DND-41 (cell line): Measurements from ENCODE around the gene ONECUT3.

Source experiments
- ATAC-seq: fragments of 200-7000 bp; cut with Tn5 transposase; 3 replicates; pipeline ENCODE4 v1.9.1; 2021; ENCODE audit warnings: low read depth; ENCODE audit not compliant: insufficient read depth
- DNase-seq: peaks from one replicate; pipeline ENCODE4 v3.0.0-alpha.2; 2020
- H2AFZ ChIP-seq: 2 replicates; pipeline ENCODE4 v1.6.0; 2012; ENCODE audit warnings: low read depth, low read length
- H3K27ac ChIP-seq: 2 replicates; pipeline ENCODE4 v1.5.1; 2012; ENCODE audit warnings: low read length, inconsistent platforms
- H3K27me3 ChIP-seq: fragments of 200-600 bp; sonication (generic); 2 replicates; pipeline ENCODE4 v1.6.0; 2012; ENCODE audit warnings: low read length, mild to moderate bottlenecking, inconsistent platforms; ENCODE audit not compliant: insufficient read depth, poor library complexity
- H3K36me3 ChIP-seq: 2 replicates; pipeline ENCODE4 v1.5.1; 2012; ENCODE audit warnings: low read length, inconsistent platforms; ENCODE audit not compliant: insufficient read depth
- H3K4me1 ChIP-seq: 2 replicates; pipeline ENCODE4 v1.5.1; 2012; ENCODE audit warnings: mild to moderate bottlenecking, low read length; ENCODE audit not compliant: insufficient read depth
- H3K4me2 ChIP-seq: 2 replicates; pipeline ENCODE4 v1.6.0; 2012; ENCODE audit warnings: mild to moderate bottlenecking, moderate library complexity, low read length, inconsistent platforms; ENCODE audit not compliant: insufficient read depth
- H3K4me3 ChIP-seq, 2 experiments: fragments of 200-600 bp in 1 of 2; shearing (Covaris generic) in 1 of 2; 2 replicates each; pipeline ENCODE4 v1.5.1; 2012 to 2016; ENCODE audit warnings: inconsistent platforms in 2 of 2, low read length in 2 of 2, mild to moderate bottlenecking in 2 of 2, low read depth in 1 of 2, moderate library complexity in 1 of 2
- H3K79me2 ChIP-seq: 2 replicates; pipeline ENCODE4 v1.6.0; 2012; ENCODE audit warnings: low read length, inconsistent platforms; ENCODE audit not compliant: insufficient read depth
- H3K9ac ChIP-seq: 2 replicates; pipeline ENCODE4 v1.6.0; 2012; ENCODE audit warnings: low read depth, mild to moderate bottlenecking, inconsistent platforms, low read length, moderate library complexity
- H3K9me3 ChIP-seq: 2 replicates; pipeline ENCODE4 v1.5.1; 2012; ENCODE audit warnings: low read length, moderate library complexity, mild to moderate bottlenecking, inconsistent platforms; ENCODE audit not compliant: insufficient read depth, severe bottlenecking
- H4K20me1 ChIP-seq: 2 replicates; pipeline ENCODE4 v1.6.0; 2012; ENCODE audit warnings: low read length; ENCODE audit not compliant: insufficient read depth
- CTCF ChIP-seq: IDR thresholded peaks from 2 replicates; pipeline ENCODE4 v1.5.1; 2012; ENCODE audit warnings: borderline replicate concordance, low read length, moderate library complexity, mild to moderate bottlenecking; ENCODE audit not compliant: poor library complexity, severe bottlenecking; ENCODE audit errors: extremely low read depth
- EZH2 ChIP-seq: IDR thresholded peaks from 3 replicates; pipeline ENCODE4 v1.6.1; 2012; ENCODE audit warnings: borderline replicate concordance, low read depth, mild to moderate bottlenecking, moderate library complexity, low read length, inconsistent platforms; ENCODE audit not compliant: severe bottlenecking

The ONECUT3 gene

GRCh38 chr19:1765232-1765903 is 12.1 kb downstream of the ONECUT3 start:
- no peak overlapping the region for H3K9ac ChIP-seq
- ATAC-seq (no peak), DNase-seq (no peak)
- no peaks in the 10 kb centered on the region for H4K20me1 ChIP-seq
- H3K4me1 ChIP-seq: peaks cover 16% of the 10 kb centered on the region
- H3K4me3 ChIP-seq: no peak overlapping the region
- no peaks in the 10 kb centered on the region for H3K9me3 ChIP-seq
- no peak overlapping the region for H3K4me2 ChIP-seq
- TF ChIP-seq CTCF (no peak), EZH2 (no peak)
- no peak overlapping the region for H3K27ac ChIP-seq
- H2AFZ ChIP-seq: no peak overlapping the region
- H3K36me3 ChIP-seq: no peaks in the 10 kb centered on the region
- H3K79me2 ChIP-seq: no peaks in the 10 kb centered on the region
- peaks cover 5% of the 10 kb centered on the region for H3K27me3 ChIP-seq

GRCh38 chr19:1765904-1766799 is 12.8 kb downstream of the ONECUT3 start:
- Histone ChIP-seq H3K9ac (no peak overlapping the region), H3K36me3 (no peaks in the 10 kb centered on the region), H3K4me3 (no peak overlapping the region), H4K20me1 (no peaks in the 10 kb centered on the region), H2AFZ (no peak overlapping the region), H3K9me3 (peaks cover 5% of the 10 kb centered on the region), H3K27me3 (peaks cover 5% of the 10 kb centered on the region), H3K4me1 (peaks cover 16% of the 10 kb centered on the region), H3K27ac (no peak overlapping the region), H3K79me2 (no peaks in the 10 kb centered on the region), H3K4me2 (no peak overlapping the region)
- TF ChIP-seq CTCF (no peak), EZH2 (no peak)
- DNase-seq: no peak
- no peak for ATAC-seq

- peak; percentile 15 for DNase-seq
- Histone ChIP-seq H3K4me3 (peak overlapping the region in 1 of 2 experiments; percentile 8; a peak in 1 of 4 replicates), H3K4me2 (peak overlapping the region; percentile 46), H3K27ac (peak overlapping the region; percentile 26; the same call in 1 of the 2 replicates), H4K20me1 (no peaks in the 10 kb centered on the region), H2AFZ (peak overlapping the region; percentile 38), H3K36me3 (no peaks in the 10 kb centered on the region), H3K79me2 (no peaks in the 10 kb centered on the region), H3K27me3 (no peaks in the 10 kb centered on the region), H3K4me1 (peaks cover 16% of the 10 kb centered on the region), H3K9ac (no peak overlapping the region), H3K9me3 (peaks cover 11% of the 10 kb centered on the region)
- peak; percentile 11; the same call in 1 of the 3 replicates for ATAC-seq
- TF ChIP-seq CTCF (no peak), EZH2 (no peak)
Measured at GRCh38 chr19:1766800-1767352, 13.6 kb downstream of the ONECUT3 start.
